GM18505 (cell line): ENCODE results near the gene SMLR1.

Experiments
- ATAC-seq: cut with Tn5 transposase; IDR thresholded peaks from one replicate; pipeline ENCODE4 v1.9.1; 2021; ENCODE audit not compliant: unreplicated experiment
- POLR2A ChIP-seq: IDR thresholded peaks from 4 replicates; pipeline ENCODE4 v1.6.1; 2011; ENCODE audit warnings: borderline replicate concordance; ENCODE audit not compliant: insufficient read depth, insufficient read length; ENCODE audit errors: extremely low read depth

Gene SMLR1

DNA sequence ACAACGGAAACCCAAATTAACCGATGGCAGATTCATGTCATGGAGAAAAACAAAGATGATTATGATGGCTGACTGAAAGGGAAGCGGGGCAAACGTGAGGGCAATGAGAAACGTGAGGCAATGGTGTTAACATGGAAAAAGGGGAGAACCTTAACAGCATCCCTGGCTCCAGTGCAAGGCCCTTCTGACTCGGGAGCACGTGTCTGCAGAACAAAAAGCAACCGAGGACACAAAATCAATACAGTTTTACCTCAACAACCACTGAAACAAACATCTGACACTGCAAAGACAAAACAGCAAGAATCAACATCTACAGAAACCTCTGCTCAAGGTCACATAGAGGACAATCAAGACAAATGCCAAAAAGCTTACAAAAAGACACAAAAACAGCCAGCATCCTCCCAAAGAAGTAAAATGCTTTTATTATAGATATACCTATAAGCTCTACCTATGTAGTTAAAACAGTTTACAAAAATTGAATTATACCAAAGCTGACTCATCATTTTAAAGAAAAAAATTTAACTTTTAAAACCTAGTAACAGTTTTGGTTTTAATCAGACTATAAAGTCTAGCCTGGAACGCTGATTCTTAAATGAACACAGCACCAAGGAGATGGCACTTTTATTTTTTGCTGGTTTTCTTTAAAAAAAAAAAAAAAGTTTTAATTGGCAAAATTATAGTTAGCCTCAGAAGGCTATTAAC, 43.1 kb downstream of the SMLR1 start:
- no peak for TF ChIP-seq POLR2A
- ATAC-seq, result no peak

DNA sequence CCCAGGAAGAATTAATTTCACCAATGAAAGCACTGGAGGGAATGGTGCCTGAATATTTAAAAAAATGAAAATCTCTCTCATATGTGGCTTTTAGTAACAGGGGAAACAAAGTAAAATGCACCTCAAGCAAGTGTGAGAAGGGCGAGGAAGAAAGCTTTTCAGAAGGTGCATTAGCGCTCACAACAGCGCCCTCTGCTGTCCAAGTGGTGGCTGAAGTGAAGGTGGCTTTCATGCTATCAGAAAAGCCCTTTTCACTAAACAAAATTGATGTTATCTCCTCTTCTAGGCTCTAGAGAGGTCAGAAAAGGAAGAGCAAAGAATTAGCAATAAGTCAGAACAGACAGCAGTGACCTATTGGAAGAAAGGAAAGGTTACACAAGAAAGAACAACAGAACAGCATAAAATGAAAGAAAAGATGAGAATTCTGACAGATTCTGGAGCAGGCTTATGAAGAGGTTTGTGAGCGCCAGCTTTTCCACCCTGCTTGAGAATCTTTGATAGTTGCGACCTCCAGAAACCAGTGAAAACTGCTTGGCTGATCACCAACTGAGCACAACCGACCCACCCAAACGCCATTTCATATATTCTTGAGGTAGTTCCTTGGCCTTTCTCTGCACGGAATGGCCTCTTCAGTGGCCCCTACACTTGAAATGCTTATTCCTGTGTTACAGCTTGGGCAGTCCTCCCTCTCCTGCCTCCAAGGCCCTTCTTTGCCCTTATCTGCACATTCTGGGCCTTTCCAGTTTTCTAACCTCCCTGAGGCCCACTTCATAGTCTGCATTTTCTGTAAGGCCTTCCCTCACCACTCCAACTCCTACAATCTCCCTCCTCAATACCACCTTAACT, 45.3 kb downstream of the SMLR1 start:
- ATAC-seq, result no peak
- no peak for TF ChIP-seq POLR2A

DNA sequence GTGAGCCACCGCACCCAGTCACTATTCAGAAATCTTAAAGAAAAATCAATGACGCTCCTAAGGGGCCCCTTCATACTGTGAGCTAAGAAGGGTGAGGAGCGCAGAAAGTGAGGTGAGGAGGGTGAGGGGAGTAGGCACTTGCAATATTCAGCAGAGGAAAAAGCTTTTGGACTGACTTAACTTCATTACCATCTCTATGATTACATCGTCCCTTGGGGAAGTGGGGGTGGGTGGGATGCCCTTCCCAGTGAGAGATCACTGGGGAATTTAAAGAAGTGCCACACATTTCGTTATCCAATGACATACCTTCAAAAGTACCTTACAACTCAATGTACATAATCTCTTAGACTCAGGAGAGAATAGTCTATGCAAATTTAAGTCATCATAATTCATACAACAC, 46.5 kb downstream of the SMLR1 start:
- TF ChIP-seq POLR2A, result no peak
- ATAC-seq, result no peak

DNA sequence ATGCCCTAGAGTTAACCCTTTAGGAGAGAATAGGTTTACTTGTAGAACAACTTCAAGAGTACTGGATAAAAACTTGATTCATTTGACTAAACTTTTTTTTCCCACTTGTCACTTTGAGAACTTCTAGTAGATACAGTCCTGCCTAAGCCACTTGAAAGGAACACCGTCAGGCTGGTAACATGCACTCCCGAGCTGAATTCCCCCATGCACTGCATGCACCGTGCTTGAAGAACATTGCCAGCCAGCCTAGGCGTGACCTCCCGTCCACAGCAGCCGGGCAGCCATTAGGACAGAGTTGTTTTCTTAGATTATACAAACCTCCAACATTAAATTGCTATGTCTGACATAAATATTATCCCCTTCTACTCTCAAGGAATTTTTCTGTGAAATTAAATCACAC, 52.6 kb downstream of the SMLR1 start:
- no peak for TF ChIP-seq POLR2A
- ATAC-seq, result no peak

DNA sequence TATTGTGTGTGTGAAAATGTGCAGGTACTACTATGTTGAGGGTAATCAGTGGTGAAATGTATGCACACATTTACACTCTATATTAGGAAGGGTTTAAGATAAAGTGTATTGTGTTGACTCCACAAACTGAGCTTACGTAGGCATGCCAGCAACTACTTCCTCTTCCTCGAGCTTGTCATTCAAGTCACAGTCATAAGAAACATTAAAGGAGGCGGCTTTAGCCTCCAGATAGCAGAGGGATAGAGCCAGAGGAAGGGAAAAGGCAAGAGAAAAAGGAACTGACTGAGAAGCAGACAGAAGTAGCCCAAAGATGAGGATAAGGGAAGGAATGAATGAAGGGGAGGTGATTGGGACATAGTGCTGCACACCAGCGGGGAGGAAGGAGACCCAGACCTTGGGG, 55.2 kb downstream of the SMLR1 start:
- no peak for ATAC-seq
- no peak for TF ChIP-seq POLR2A

DNA sequence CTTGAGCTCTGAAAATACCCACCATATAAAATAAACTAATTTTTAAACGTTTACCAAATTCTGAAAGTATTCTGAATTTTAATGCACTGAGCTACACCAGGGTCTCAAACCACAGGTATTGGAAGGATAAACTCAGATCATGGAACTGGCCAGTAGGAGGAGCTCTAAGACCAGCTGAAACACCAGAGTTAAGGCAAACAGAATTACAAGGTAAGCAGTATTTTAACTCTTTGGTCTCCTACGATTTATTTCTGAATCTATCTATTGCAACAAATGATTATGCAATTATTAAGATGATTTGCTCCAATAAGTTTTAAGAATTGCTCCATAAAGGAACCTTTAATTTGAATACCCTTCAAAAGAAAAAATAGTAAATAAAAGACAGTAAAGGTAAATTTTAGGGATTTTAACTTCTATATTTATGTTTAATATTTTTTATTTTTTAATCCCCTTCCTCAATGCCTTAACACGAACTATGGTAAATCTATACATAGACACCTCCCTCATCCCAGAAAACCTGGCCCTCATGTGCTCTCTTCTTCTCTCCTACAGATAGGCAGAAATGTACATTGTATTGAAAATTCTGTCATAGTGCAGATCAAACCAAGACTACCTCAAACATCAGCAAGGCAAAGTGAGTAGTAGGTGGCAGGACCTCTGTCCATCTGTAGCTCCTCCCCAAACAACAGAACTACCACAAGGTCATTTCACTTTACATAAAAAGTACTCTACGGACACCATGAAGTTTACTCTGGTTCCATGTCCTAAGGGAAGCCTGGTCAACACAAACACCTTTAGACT, 58.4 kb downstream of the SMLR1 start:
- peak; percentile 77 for ATAC-seq
- TF ChIP-seq POLR2A, result no peak
